Mammary epithelial cell (primary cell): ENCODE measurements around the gene HMCN2.

ENCODE experiments used
- CTCF ChIP-seq, 2 donors: IDR thresholded peaks in 1 of 2; conservative IDR thresholded peaks in 1 of 2; 2 replicates each; pipeline ENCODE4 v1.5.1; 2011 to 2012; ENCODE audit warnings: inconsistent platforms in 2 of 2, low read length in 2 of 2, mild to moderate bottlenecking in 2 of 2, control low read depth in 1 of 2, low read depth in 1 of 2; ENCODE audit not compliant: insufficient read depth in 1 of 2; ENCODE audit errors: extremely low read depth in 1 of 2
- EZH2 ChIP-seq: IDR thresholded peaks from 2 replicates; pipeline ENCODE4 v1.6.1; 2012; ENCODE audit warnings: low read length, inconsistent platforms, borderline replicate concordance

GRCh38 chr9:130466537-130467217 lies 201.1 kb downstream of the HMCN2 start:
- TF ChIP-seq EZH2 (no peak), CTCF (conservative IDR thresholded peaks at IDR 0.05 in 1 of 2, IDR thresholded peaks at IDR 0.05 in 1 of 2; ENCODE audit: extremely low read depth in 1 of 2, insufficient read depth in 1 of 2, low read depth in 1 of 2, low read length in 2 of 2) (no peak)
